ENCODE results near the gene TMEM81.

GRCh38 chr1:205043866-205044265 is 40.4 kb downstream of the TMEM81 start:
- no peak for TF ChIP-seq FOXK2 (IDR thresholded peaks at IDR 0.05)
- TF ChIP-seq ARNT (IDR thresholded peaks at IDR 0.05), result no peak
- TF ChIP-seq TARDBP (IDR thresholded peaks at IDR 0.05), result no peak
- TF ChIP-seq ZNF384 (IDR thresholded peaks at IDR 0.05), result no peak
- TF ChIP-seq L3MBTL2 (conservative IDR thresholded peaks at IDR 0.05), result no peak
- no peak for TF ChIP-seq NFRKB (IDR thresholded peaks at IDR 0.05)
- no peak for TF ChIP-seq SP1 (IDR thresholded peaks at IDR 0.05)
- TF ChIP-seq SUZ12 (IDR thresholded peaks at IDR 0.05), result no peak
- no peak for TF ChIP-seq BHLHE40 (IDR thresholded peaks at IDR 0.05; ENCODE audit: borderline replicate concordance)
- TF ChIP-seq HDGF (IDR thresholded peaks at IDR 0.05; ENCODE audit: borderline replicate concordance), result no peak
- TF ChIP-seq FOXM1 (IDR thresholded peaks at IDR 0.05; ENCODE audit: borderline replicate concordance), result no peak
- no peak for TF ChIP-seq ELF4 (IDR thresholded peaks at IDR 0.05)
- TF ChIP-seq FOXA1 (IDR thresholded peaks at IDR 0.05), result no peak
- no peak for TF ChIP-seq CTBP1 (IDR thresholded peaks at IDR 0.05; ENCODE audit: borderline replicate concordance)

Data from HEK293T (cell line).